SK-N-SH (cell line): ENCODE results near the gene NDUFS6.

Experiments
- CTCF ChIP-seq: fragments of 200-600 bp; sonication (generic); IDR thresholded peaks from 2 replicates; pipeline ENCODE4 v1.6.1; 2017; ENCODE audit warnings: antibody characterized with exemption, mild to moderate bottlenecking, moderate library complexity
- EZH2phosphoT487 ChIP-seq: fragments of 200-600 bp; sonication (generic); IDR thresholded peaks from 2 replicates; pipeline ENCODE4 v1.6.1; 2017; ENCODE audit warnings: low read depth, mixed run types, mild to moderate bottlenecking, antibody characterized with exemption, moderate library complexity, borderline replicate concordance
- NRF1 ChIP-seq: IDR thresholded peaks from 2 replicates; pipeline ENCODE4 v1.6.1; 2012; ENCODE audit warnings: low read depth, mild to moderate bottlenecking, low read length

- TF ChIP-seq EZH2phosphoT487 = no peak
- TF ChIP-seq NRF1 = no peak
- TF ChIP-seq CTCF = no peak
Observed at GRCh38 chr5:1820926-1821325, 19.7 kb downstream of the NDUFS6 start.
